Ovary (tissue), 3 donors: ENCODE data around the gene ZNF300.

Experiments used
- CTCF ChIP-seq, 3 donors: fragments of 450-650 bp in 2 of 3; fragments of 200-600 bp in 1 of 3; IDR thresholded peaks; one replicate each; pipeline versions ENCODE4 v1.5.1 to v1.8.0; 2016 to 2022; ENCODE audit warnings: antibody characterized with exemption in 3 of 3, mild to moderate bottlenecking in 1 of 3
- POLR2A ChIP-seq: fragments of 450-650 bp; IDR thresholded peaks from one replicate; pipeline ENCODE4 v1.6.1; 2017; ENCODE audit warnings: antibody characterized with exemption, mild to moderate bottlenecking, moderate library complexity
- donor health status: DM: no; HTN: no; CAD: no.

- TF ChIP-seq POLR2A = no peak
- TF ChIP-seq CTCF (IDR thresholded peaks at IDR 0.05) = no peak
Observed at GRCh38 chr5:150945486-150945885, 40.7 kb upstream of the ZNF300 start.
